SK-N-SH (cell line): Measurements from ENCODE around the gene SERTAD2. TPM values are rescaled to one million over a fixed set of nuclear protein-coding genes. Genes with fewer than 3 reads are reported as not detected.

ENCODE experiments used
- CTCF ChIA-PET: fragments of 300-600, 350-600 bp; formaldehyde crosslinking; extraction: SDS; loops from one replicate; lab custom pipeline; 2021; lab: Yijun Ruan, JAX
- POLR2A ChIA-PET: fragments of 350-600 bp; sonication (Branson Sonifier 250); formaldehyde crosslinking; extraction: SDS; loops from one replicate; lab custom pipeline; 2020; ENCODE audit warnings: antibody characterized with exemption, inconsistent platforms; lab: Yijun Ruan, JAX
- DNase-seq: peaks from one replicate; pipeline ENCODE4 v3.0.0; 2012
- H2AFZ ChIP-seq: fragments of 200-600 bp; sonication (generic); 2 replicates; pipeline ENCODE4 v1.8.1; 2016; ENCODE audit warnings: antibody characterized with exemption, mild to moderate bottlenecking, low read depth
- H3F3A ChIP-seq: fragments of 200-600 bp; sonication (generic); replicated peaks from 2 replicates; pipeline ENCODE3; 2016; ENCODE audit warnings: antibody characterized with exemption, mild to moderate bottlenecking; ENCODE audit not compliant: insufficient read depth
- H3K27ac ChIP-seq, 2 experiments: fragments of 200-500 bp in 1 of 2; fragments of 200-600 bp in 1 of 2; sonication (Bioruptor generic) in 1 of 2; sonication (generic), shearing (Covaris generic) in 1 of 2; 2 replicates each; pipeline versions ENCODE4 v1.5.1 to v1.6.1; 2014 to 2016; ENCODE audit warnings: low read depth in 2 of 2, inconsistent platforms in 1 of 2, low read length in 1 of 2, mild to moderate bottlenecking in 1 of 2, mixed read lengths in 1 of 2
- H3K27me3 ChIP-seq: fragments of 200-600 bp; sonication (generic), shearing (Covaris generic); 2 replicates; pipeline ENCODE4 v1.6.1; 2016; ENCODE audit warnings: mixed run types; ENCODE audit not compliant: insufficient read depth
- H3K36me3 ChIP-seq, 2 experiments: fragments of 200-500 bp in 1 of 2; fragments of 200-600 bp in 1 of 2; sonication (Bioruptor generic) in 1 of 2; sonication (generic) in 1 of 2; replicated peaks in 1 of 2; 2 replicates each; pipeline versions ENCODE3 to v1.5.1; 2014 to 2016; ENCODE audit warnings: low read length in 1 of 2, mild to moderate bottlenecking in 1 of 2; ENCODE audit not compliant: insufficient read depth in 2 of 2, control insufficient read depth in 1 of 2
- H3K4me1 ChIP-seq, 2 experiments: fragments of 200-500 bp in 1 of 2; fragments of 200-600 bp in 1 of 2; sonication (Bioruptor generic) in 1 of 2; sonication (generic), shearing (Covaris generic) in 1 of 2; 2 replicates each; pipeline versions ENCODE4 v1.5.1 to v1.6.1; 2014 to 2016; ENCODE audit warnings: low read depth in 1 of 2, low read length in 1 of 2, mixed run types in 1 of 2; ENCODE audit not compliant: insufficient read depth in 2 of 2, control insufficient read depth in 1 of 2
- H3K4me2 ChIP-seq: fragments of 200-600 bp; sonication (generic), shearing (Covaris generic); 2 replicates; pipeline ENCODE4 v1.6.1; 2017; ENCODE audit warnings: mixed run types
- H3K4me3 ChIP-seq, 2 experiments: fragments of 200-500 bp in 1 of 2; fragments of 200-600 bp in 1 of 2; sonication (Bioruptor generic) in 1 of 2; sonication (generic), shearing (Covaris generic) in 1 of 2; 2 replicates each; pipeline versions ENCODE4 v1.5.1 to v1.8.1; 2014 to 2016; ENCODE audit warnings: low read depth in 2 of 2, inconsistent platforms in 1 of 2, low read length in 1 of 2, mild to moderate bottlenecking in 1 of 2, mixed read lengths in 1 of 2, moderate library complexity in 1 of 2
- H3K79me2 ChIP-seq: fragments of 200-600 bp; sonication (generic); 2 replicates; pipeline ENCODE4 v1.8.1; 2017; ENCODE audit warnings: mild to moderate bottlenecking; ENCODE audit not compliant: insufficient read depth
- H3K9ac ChIP-seq: fragments of 200-600 bp; sonication (generic); 2 replicates; pipeline ENCODE4 v1.6.1; 2017; ENCODE audit warnings: mixed run types
- H3K9me2 ChIP-seq: fragments of 200-600 bp; sonication (generic); 2 replicates; pipeline ENCODE4 v1.6.1; 2017; ENCODE audit warnings: mixed run types
- H3K9me3 ChIP-seq: fragments of 200-600 bp; sonication (generic); 2 replicates; pipeline ENCODE4 v1.6.1; 2017; ENCODE audit warnings: mixed run types, mild to moderate bottlenecking, moderate library complexity
- H4K20me1 ChIP-seq: fragments of 200-600 bp; sonication (generic); 2 replicates; pipeline ENCODE4 v1.6.1; 2017; ENCODE audit warnings: mild to moderate bottlenecking, mixed run types; ENCODE audit not compliant: insufficient read depth
- CTCF ChIP-seq: fragments of 200-600 bp; sonication (generic); IDR thresholded peaks from 2 replicates; pipeline ENCODE4 v1.6.1; 2017; ENCODE audit warnings: antibody characterized with exemption, mild to moderate bottlenecking, moderate library complexity
- EP300 ChIP-seq, 2 experiments: IDR thresholded peaks; 2 replicates each; pipeline versions ENCODE4 v1.4.0 to v1.6.1; 2012; ENCODE audit warnings: borderline replicate concordance in 1 of 2, low read depth in 1 of 2, low read length in 1 of 2
- FOSL2 ChIP-seq: IDR thresholded peaks from 2 replicates; pipeline ENCODE4 v1.4.0; 2012; ENCODE audit warnings: low read depth, mild to moderate bottlenecking, moderate library complexity, borderline replicate concordance
- FOXJ3 ChIP-seq: sonication (generic); formaldehyde crosslinking; IDR thresholded peaks from 2 replicates; pipeline ENCODE4 v1.5.1; 2020; ENCODE audit warnings: mild to moderate bottlenecking, missing genetic modification reagents
- MXI1 ChIP-seq: IDR thresholded peaks from 2 replicates; pipeline ENCODE4 v1.6.1; 2012; ENCODE audit warnings: mild to moderate bottlenecking, low read depth, low read length, improper control_type of control experiment
- NRF1 ChIP-seq: IDR thresholded peaks from 2 replicates; pipeline ENCODE4 v1.6.1; 2012; ENCODE audit warnings: low read depth, mild to moderate bottlenecking, low read length
- RAD21 ChIP-seq: IDR thresholded peaks from 2 replicates; pipeline ENCODE4 v1.6.1; 2012; ENCODE audit warnings: mild to moderate bottlenecking, low read length
- SIN3A ChIP-seq: IDR thresholded peaks from 2 replicates; pipeline ENCODE4 v1.6.1; 2012; ENCODE audit warnings: low read depth, mild to moderate bottlenecking, low read length, moderate library complexity, borderline replicate concordance
- SMC3 ChIP-seq: IDR thresholded peaks from 2 replicates; pipeline ENCODE4 v1.6.1; 2012; ENCODE audit warnings: low read depth, low read length, improper control_type of control experiment
- TAF1 ChIP-seq: IDR thresholded peaks from 2 replicates; pipeline ENCODE4 v1.6.1; 2012; ENCODE audit warnings: low read depth, mild to moderate bottlenecking, low read length, moderate library complexity, borderline replicate concordance
- WGBS: methylation state at CpG from one replicate; pipeline ENCODE4 v1.1.6; 2017; ENCODE audit warnings: low lambda C conversion rate; 5-methylcytosine and 5-hydroxymethylcytosine counted together
- polyA plus RNA-seq, 3 experiments: library from polyadenylated mRNA; depleted of rRNA; stranded (reverse); fragments of >200 nt; gene quantifications; 2 replicates each; pipeline ENCODE4 v1.2.3, GENCODE V29; 2012
- TF ChIP-seq, protein P1 (sequence below): fragments of 150-350 bp; IDR thresholded peaks from 2 replicates; pipeline ENCODE4 v1.6.1; 2016; ENCODE audit warnings: mild to moderate bottlenecking, low read depth, low read length

SERTAD2 gene
- polyA plus RNA-seq, 1 of the 3 experiments (the other 2 are of a cell fraction): 9.1 TPM

DNA sequence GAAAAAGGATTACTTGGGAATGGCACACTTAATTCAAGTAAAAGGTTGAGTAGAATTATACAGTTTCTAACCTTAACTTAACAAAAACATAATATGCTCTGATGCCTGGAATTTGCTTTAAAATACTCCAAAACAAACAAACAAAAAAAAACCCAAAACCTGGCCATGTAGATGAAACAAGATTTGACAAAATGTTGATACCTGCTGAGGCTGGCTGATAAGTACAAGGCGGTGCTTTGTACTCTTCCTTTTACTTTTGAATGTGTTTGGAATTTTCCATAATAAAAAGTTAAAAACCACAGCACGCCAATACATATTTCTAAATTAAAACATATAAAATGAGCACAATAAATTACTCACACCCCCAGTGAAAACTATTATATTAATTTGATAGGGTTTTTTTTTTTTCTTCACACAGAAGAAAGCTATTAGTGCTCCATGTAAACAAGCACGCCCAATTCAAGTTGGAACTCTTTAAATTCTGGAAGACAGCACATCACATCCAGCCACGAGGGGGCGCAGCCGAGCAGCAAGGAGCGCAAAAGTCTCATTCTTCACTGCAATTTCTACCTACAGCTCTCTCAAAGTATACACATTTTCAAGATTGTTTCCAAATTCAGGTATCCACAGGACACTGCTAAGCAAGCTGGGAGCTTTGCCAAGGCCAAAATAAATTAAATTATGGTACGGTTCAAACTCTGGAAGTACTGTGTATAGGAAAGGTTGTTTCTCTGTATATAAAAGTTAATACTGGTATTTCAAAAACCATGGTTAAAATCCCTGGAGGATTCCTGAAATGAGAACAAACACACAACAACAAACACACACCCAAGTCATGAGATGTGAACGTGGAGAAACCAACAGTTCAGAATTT, 7.5 kb downstream of the SERTAD2 start:
- ChIA-PET CTCF (interaction anchor here (0.6 to 3.8 kb wide), 73 partner anchors 9 to 931 kb away, joined by 3 to 34 read pairs (median 5); partner anchors contain the start of gene SERTAD2), POLR2A (interaction anchor here (0.7 to 1.0 kb wide), 2 partner anchors 104 to 218 kb away, joined by 3 to 4 read pairs; no protein-coding TSS in a partner anchor)
- Histone ChIP-seq H3F3A (peaks cover 20% of the 10 kb centered on the region), H3K9ac (peak overlapping the region; percentile 28; the same call in 1 of the 2 replicates), H3K9me2 (no peaks in the 10 kb centered on the region), H3K36me3 (no peaks in the 10 kb centered on the region), H3K4me2 (peak overlapping the region; percentile 73), H3K27ac (peak overlapping the region in 1 of 2 experiments; percentile 39; a peak in 1 of 4 replicates), H4K20me1 (peaks cover 92% of the 10 kb centered on the region), H2AFZ (no peak overlapping the region), H3K4me3 (peak overlapping the region in 1 of 2 experiments; percentile 27; a peak in 1 of 4 replicates), H3K79me2 (peaks cover 100% of the 10 kb centered on the region)
- DNase-seq: peak; percentile 70
- WGBS: 17% methylated on average over 9 of the region's 9 CpGs
- TF ChIP-seq, protein P1, sequence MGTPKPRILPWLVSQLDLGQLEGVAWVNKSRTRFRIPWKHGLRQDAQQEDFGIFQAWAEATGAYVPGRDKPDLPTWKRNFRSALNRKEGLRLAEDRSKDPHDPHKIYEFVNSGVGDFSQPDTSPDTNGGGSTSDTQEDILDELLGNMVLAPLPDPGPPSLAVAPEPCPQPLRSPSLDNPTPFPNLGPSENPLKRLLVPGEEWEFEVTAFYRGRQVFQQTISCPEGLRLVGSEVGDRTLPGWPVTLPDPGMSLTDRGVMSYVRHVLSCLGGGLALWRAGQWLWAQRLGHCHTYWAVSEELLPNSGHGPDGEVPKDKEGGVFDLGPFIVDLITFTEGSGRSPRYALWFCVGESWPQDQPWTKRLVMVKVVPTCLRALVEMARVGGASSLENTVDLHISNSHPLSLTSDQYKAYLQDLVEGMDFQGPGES: no peak
- peak; percentile 94 for TF ChIP-seq SMC3
- peak; percentile 98 for TF ChIP-seq CTCF
- no peak for TF ChIP-seq EP300 (IDR thresholded peaks at IDR 0.05; ENCODE audit: borderline replicate concordance in 1 of 2, low read depth in 1 of 2, low read length in 1 of 2)
- TF ChIP-seq RAD21: peak; percentile 88
- peak; percentile 24; the same call in 1 of the 2 replicates for TF ChIP-seq SIN3A
- TF ChIP-seq FOSL2: 0 out of 2 replicates have a peak, but pooled peaks have one; percentile 2
- TF ChIP-seq, all 33 proteins: peak for 5
- no peaks in the 10 kb centered on the region for H3K27me3 ChIP-seq
- peaks cover 14 to 58% of the 10 kb centered on the region in 2 experiments for H3K4me1 ChIP-seq
- no peaks in the 10 kb centered on the region for H3K9me3 ChIP-seq

DNA sequence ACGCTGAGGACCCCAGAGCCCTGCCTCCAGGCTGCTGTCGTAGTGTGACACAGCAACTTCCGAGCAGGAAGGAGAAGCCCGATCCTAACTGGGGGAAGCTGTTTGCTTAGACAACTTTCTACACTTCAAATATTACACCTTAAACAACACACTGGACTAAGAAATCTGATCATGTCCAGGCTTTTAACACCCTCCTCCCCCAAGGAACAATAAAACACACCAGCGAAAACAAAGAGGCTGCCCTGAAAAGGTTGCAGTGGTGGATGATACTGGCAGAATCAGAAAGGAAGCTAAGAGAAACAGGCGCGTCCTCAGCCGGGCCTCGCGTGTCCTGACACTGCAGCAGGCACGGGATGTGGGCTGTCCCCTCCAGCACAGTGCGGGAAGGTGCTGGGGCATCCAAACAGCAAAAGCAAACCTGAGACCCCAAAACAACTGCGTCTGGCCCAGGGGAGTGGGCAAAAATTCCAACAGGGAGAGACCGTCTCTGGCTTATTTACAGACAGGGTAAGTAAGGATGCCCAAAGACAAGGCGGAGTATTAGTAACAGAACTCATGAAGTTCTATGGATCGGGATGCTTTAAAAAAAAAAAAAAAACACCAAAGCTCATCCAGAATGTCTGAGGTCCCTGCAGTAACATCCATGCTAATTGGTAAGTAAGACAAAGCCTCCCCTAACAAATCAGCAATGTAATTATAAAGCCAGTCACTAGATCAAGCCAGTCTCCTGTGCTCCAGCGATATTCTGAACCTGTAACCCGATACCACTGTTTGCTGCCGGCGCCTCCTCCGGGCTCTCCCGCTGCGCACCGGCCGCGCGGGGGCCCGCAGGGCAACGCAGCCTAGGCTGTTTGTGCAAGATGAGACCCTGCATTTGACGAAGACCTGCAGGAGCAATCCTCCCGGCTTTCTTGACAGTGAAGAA, 9.0 kb downstream of the SERTAD2 start:
- Histone ChIP-seq H3K79me2 (peaks cover 100% of the 10 kb centered on the region), H3K27me3 (no peaks in the 10 kb centered on the region), H3K4me2 (peak overlapping the region; percentile 73), H3F3A (peaks cover 20% of the 10 kb centered on the region), H3K4me1 (peaks cover 20 to 62% of the 10 kb centered on the region in 2 experiments), H3K27ac (peak overlapping the region in 1 of 2 experiments; percentile 39; a peak in 3 of 4 replicates), H2AFZ (no peak overlapping the region)
- WGBS: 55% methylated on average over 31 of the region's 31 CpGs
- DNase-seq: no peak
- CTCF ChIA-PET: interaction anchor here (0.7 to 3.8 kb wide), 18 partner anchors 8 to 317 kb away, joined by 3 to 34 read pairs (median 8); partner anchors contain the start of gene SERTAD2
- peak; percentile 12; the same call in 1 of the 2 replicates for TF ChIP-seq NRF1
- no peak for TF ChIP-seq MXI1
- TF ChIP-seq CTCF: peak; percentile 13; the same call in 1 of the 2 replicates
- TF ChIP-seq RAD21: no peak
- no peak for TF ChIP-seq FOXJ3 (CRISPR knock-in tag)
- no peak for TF ChIP-seq TAF1
- TF ChIP-seq, all 33 proteins: peak for 2
- peak overlapping the region; percentile 28; the same call in 1 of the 2 replicates for H3K9ac ChIP-seq
- peaks cover 94% of the 10 kb centered on the region for H4K20me1 ChIP-seq
- H3K36me3 ChIP-seq: no peaks in the 10 kb centered on the region
- no peaks in the 10 kb centered on the region for H3K9me2 ChIP-seq
- POLR2A ChIA-PET: no interaction called here
- no peaks in the 10 kb centered on the region for H3K9me3 ChIP-seq
- peak overlapping the region in 1 of 2 experiments; percentile 22; a peak in 3 of 4 replicates for H3K4me3 ChIP-seq
